Endometrial microvascular endothelial cells (primary cell): Measurements from ENCODE around the gene SLC38A11. TPM values are rescaled to one million over a fixed set of nuclear protein-coding genes. Genes with fewer than 3 reads are reported as not detected.

Experiments
- in situ Hi-C: cut with HindIII; loops from 2 replicates; pipeline ENCODE4 v1.10.0; 2017; ENCODE audit warnings: low sequenced_read_pairs, low pct_unique_long_range_greater_than_20kb; ENCODE audit errors: inconsistent ontology term
- total RNA-seq: library from RNA; depleted of rRNA; stranded (reverse); fragments of >200 nt; gene quantifications from one replicate; pipeline ENCODE4 v1.2.3, GENCODE V29; 2015; ENCODE audit errors: inconsistent ontology term

The SLC38A11 gene
- total RNA-seq, 1 donor from 2014 or later = not detected

GRCh38 chr2:164928101-164928673 is 27.1 kb downstream of the SLC38A11 start:
- in situ Hi-C loops = no loop called here

GRCh38 chr2:164922134-164922533 is 33.2 kb downstream of the SLC38A11 start:
- in situ Hi-C loops = no loop called here

GRCh38 chr2:164920430-164920829 is 34.9 kb downstream of the SLC38A11 start:
- in situ Hi-C loops = no loop called here

GRCh38 chr2:164917296-164917903 is 37.9 kb downstream of the SLC38A11 start:
- in situ Hi-C loops = no loop called here

- in situ Hi-C loops = no loop called here
Observed at GRCh38 chr2:164915566-164915965, 39.8 kb downstream of the SLC38A11 start.

GRCh38 chr2:164913640-164914350 is 41.5 kb downstream of the SLC38A11 start:
- in situ Hi-C loops = no loop called here

GRCh38 chr2:164913011-164913410 is 42.3 kb downstream of the SLC38A11 start:
- in situ Hi-C loops = no loop called here

GRCh38 chr2:164911832-164912231 is 43.5 kb downstream of the SLC38A11 start:
- in situ Hi-C loops = no loop called here

- in situ Hi-C loops = no loop called here
Observed at GRCh38 chr2:164910101-164910899, 45.0 kb downstream of the SLC38A11 start.

- in situ Hi-C loops = no loop called here
Observed at GRCh38 chr2:164906947-164907346, 48.4 kb downstream of the SLC38A11 start.

GRCh38 chr2:164905307-164905706 is 50.0 kb downstream of the SLC38A11 start:
- in situ Hi-C loops = no loop called here

- in situ Hi-C loops = no loop called here
Observed at GRCh38 chr2:164903951-164904350, 51.4 kb downstream of the SLC38A11 start.

- in situ Hi-C loops = no loop called here
Observed at GRCh38 chr2:164903204-164903603, 52.1 kb downstream of the SLC38A11 start.

GRCh38 chr2:164899121-164899520 is 56.2 kb downstream of the SLC38A11 start:
- in situ Hi-C loops = no loop called here

GRCh38 chr2:164898475-164898874 is 56.9 kb downstream of the SLC38A11 start:
- in situ Hi-C loops = no loop called here

GRCh38 chr2:164897469-164898260 is 57.7 kb downstream of the SLC38A11 start:
- in situ Hi-C loops = no loop called here

GRCh38 chr2:164896634-164897355 is 58.5 kb downstream of the SLC38A11 start:
- in situ Hi-C loops = no loop called here

- in situ Hi-C loops = no loop called here
Observed at GRCh38 chr2:164896226-164896625, 59.1 kb downstream of the SLC38A11 start.
